LNCaP clone FGC (cell line): Measurements from ENCODE around the gene PPY.

Experiments used
- DNase-seq: peaks from one replicate; pipeline ENCODE4 v3.0.0-alpha.2; 2011; ENCODE audit warnings: low read depth
- H3K4me3 ChIP-seq: 2 replicates; pipeline ENCODE4 v1.5.1; 2011; ENCODE audit warnings: mild to moderate bottlenecking, low read depth, low read length, control low read depth
- TF ChIP-seq, protein P1 (sequence below): IDR thresholded peaks from 2 replicates; pipeline ENCODE4 v1.5.1; 2012; ENCODE audit warnings: mild to moderate bottlenecking; ENCODE audit not compliant: control insufficient read depth, insufficient read depth; ENCODE audit errors: extremely low read depth

The PPY gene

DNA sequence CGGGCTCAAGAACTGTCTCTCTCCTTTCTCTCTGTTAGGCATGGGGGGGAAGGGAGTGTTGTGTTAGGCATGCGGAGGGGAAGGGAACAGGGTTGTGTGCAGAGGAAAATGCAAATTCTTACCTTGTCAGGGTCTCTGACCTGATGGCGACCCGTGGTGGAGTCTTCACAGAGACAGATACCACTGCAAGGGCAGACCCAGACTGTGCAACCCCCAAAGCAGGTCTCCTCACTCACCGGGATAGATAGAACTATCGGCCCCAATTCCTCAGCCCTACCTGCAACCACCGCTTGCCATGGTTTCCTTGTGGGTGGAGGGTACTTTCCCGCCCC lies 25.3 kb downstream of the PPY start:
- no peak for DNase-seq
- TF ChIP-seq, protein P1, sequence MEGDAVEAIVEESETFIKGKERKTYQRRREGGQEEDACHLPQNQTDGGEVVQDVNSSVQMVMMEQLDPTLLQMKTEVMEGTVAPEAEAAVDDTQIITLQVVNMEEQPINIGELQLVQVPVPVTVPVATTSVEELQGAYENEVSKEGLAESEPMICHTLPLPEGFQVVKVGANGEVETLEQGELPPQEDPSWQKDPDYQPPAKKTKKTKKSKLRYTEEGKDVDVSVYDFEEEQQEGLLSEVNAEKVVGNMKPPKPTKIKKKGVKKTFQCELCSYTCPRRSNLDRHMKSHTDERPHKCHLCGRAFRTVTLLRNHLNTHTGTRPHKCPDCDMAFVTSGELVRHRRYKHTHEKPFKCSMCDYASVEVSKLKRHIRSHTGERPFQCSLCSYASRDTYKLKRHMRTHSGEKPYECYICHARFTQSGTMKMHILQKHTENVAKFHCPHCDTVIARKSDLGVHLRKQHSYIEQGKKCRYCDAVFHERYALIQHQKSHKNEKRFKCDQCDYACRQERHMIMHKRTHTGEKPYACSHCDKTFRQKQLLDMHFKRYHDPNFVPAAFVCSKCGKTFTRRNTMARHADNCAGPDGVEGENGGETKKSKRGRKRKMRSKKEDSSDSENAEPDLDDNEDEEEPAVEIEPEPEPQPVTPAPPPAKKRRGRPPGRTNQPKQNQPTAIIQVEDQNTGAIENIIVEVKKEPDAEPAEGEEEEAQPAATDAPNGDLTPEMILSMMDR: no peak
- no peak overlapping the region for H3K4me3 ChIP-seq

DNA sequence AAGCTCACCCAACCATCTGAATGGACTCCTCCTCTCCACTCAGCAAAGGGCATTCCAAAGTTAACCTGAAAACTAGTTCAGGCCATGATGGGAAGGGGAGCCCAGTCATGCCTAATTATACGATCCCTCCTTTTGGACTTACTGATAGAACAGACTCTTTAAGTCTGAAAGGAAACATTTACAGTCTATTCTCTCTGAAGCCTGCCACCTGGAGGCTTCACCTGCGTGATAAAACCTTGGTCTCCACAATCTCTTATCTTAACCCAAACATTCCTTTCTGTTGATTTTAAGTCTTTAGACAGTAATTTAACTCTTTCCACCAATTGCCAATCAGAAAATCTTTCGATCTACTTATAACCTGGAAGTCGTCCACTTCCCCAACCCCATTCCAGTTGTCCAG lies 25.9 kb downstream of the PPY start:
- no peak for DNase-seq
- TF ChIP-seq, protein P1: no peak
- H3K4me3 ChIP-seq: no peak overlapping the region

DNA sequence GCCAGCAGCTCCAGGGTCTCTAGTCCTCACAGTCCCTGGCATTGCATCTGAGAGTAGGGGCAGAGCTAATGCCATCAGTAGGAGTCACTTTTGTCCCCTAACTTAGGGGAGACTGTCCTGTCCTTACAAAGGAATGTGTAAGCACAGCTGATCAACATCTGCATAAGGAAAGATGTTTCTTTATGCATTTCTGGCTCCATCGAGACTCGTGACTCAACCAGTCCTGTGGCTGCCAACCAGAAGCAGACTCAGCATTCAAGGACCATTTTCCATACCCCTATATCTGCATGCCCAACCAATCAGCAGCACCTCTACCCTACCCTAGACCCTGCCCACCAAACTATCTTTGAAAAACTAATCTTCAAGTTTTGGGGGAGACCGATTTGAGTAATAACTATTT lies 26.7 kb downstream of the PPY start:
- DNase-seq: no peak
- TF ChIP-seq, protein P1: no peak

DNA sequence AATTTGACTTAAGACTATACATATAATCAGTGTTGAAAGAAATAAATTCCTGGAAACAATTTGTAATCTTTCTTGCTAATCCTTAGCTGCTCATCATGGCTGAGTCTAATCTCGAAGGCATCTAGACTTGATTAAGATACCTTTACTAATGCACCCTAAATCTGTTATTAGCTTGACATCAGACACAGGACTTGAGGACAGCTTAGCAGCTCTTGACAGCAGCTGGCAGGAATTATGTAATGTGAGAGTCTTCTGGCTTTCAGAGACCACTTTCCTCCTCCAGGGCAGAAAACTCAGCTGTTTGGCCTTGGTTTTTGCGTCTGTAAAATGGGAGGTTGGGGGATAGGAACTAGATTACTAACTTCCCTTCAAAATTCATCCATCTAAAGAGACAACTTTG lies 27.8 kb downstream of the PPY start:
- no peak overlapping the region for H3K4me3 ChIP-seq
- no peak for DNase-seq
- TF ChIP-seq, protein P1: no peak

More for the DNA sequence above, 26.7 kb downstream of the PPY start:
- no peak overlapping the region for H3K4me3 ChIP-seq

DNA sequence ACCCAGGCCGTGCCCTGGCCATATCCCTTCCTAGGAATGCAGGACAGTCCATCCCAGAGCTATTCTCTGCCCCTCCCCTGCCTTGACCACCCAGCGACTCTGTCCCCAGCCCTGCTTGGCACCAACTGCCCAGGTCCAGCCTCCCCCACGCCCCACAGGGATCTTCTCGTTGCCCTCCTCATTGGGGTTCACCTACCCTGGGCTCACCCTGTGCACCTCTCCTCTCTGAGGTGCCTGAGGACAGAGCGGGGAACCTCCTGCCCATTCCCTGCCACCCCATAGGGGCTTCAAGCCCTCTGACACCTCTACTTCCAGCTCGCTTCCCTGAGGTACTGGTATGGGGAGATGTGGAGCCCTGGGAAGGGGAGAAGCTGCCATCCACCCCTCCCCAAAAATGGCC lies 28.7 kb downstream of the PPY start:
- no peak for DNase-seq
- H3K4me3 ChIP-seq: no peak overlapping the region
- TF ChIP-seq, protein P1: no peak

DNA sequence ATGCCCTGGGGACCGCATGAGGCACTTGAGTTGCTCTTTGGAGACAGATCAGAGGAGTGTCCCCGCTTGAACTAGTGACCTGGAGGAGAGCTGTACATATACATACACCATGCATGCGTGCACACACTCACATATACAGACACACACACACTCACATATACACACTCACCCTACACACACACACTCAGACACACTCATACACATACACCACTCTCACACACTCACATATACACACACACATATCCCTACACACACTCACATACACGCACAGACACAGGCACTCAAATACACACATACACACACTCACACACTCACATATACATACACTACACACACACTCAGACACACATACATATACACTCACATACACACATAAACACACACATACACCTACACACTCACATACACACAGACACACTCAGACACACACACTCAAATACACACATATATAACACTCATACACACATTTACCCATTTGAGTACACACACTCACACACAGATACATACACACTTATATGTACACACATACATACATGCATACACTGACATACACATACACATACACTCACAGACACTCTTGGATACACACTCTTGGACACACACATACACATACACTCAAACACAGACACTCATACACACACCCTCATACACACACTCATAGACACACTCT lies 29.5 kb downstream of the PPY start:
- TF ChIP-seq, protein P1: no peak
- H3K4me3 ChIP-seq: no peak overlapping the region
- no peak for DNase-seq

DNA sequence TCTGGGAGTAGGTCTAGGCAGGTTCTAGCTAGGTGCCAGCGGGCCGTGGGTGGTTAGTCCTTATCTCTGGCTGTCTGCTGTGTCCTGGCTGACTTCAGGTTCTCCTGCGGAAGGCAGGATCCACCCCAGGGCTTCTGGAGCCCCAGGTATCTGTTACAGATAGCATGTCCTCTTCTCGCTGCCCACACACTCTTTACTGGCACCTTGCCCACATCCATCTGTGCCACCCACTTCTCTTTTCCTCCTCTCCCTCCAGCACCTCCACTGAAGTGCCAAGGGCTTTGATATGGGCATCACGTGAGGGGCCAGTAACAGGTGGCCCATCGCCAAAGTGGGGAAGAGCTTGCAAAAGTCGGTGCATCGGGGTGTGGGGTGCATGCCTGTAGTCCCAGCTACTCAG lies 30.4 kb downstream of the PPY start:
- H3K4me3 ChIP-seq: no peak overlapping the region
- no peak for DNase-seq
- TF ChIP-seq, protein P1: no peak
